Keratinocyte (primary cell): ENCODE results near the gene DMD.

Source experiments
- EZH2 ChIP-seq: IDR thresholded peaks from one replicate; pipeline ENCODE4 v1.6.1; 2012; ENCODE audit warnings: inconsistent platforms, mild to moderate bottlenecking, low read length, moderate library complexity
- TF ChIP-seq, protein P1 (sequence below), 3 experiments: IDR thresholded peaks in 1 of 3; conservative IDR thresholded peaks in 1 of 3; optimal IDR thresholded peaks in 1 of 3; 2 replicates in 2 of 3; 3 replicates in 1 of 3; pipeline versions ENCODE3 to v1.5.1; 2011; ENCODE audit warnings: low read length in 3 of 3, mild to moderate bottlenecking in 3 of 3, moderate library complexity in 2 of 3, control low read depth in 1 of 3, inconsistent platforms in 1 of 3; ENCODE audit not compliant: insufficient read depth in 2 of 3; ENCODE audit errors: extremely low read depth in 1 of 3

DNA sequence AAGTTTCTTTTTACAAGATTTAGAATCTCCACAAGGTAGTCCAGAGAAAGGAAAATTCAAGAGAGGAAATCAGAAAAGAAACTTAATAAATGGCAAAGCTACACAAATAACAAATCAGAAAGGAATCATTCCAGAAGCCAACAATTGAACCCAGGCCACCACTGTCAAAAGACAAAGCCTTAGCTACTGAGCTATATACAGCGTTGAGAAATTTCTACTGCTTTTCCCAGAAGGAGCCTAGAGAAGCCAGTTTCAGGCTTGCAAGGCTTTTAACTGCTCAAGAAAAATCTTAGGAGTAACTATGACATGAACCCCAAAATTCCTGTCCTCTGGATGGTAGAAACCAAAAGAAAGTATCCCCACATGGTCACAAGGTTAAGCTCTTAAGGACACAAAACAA, 129.0 kb downstream of the DMD start:
- TF ChIP-seq, protein P1, sequence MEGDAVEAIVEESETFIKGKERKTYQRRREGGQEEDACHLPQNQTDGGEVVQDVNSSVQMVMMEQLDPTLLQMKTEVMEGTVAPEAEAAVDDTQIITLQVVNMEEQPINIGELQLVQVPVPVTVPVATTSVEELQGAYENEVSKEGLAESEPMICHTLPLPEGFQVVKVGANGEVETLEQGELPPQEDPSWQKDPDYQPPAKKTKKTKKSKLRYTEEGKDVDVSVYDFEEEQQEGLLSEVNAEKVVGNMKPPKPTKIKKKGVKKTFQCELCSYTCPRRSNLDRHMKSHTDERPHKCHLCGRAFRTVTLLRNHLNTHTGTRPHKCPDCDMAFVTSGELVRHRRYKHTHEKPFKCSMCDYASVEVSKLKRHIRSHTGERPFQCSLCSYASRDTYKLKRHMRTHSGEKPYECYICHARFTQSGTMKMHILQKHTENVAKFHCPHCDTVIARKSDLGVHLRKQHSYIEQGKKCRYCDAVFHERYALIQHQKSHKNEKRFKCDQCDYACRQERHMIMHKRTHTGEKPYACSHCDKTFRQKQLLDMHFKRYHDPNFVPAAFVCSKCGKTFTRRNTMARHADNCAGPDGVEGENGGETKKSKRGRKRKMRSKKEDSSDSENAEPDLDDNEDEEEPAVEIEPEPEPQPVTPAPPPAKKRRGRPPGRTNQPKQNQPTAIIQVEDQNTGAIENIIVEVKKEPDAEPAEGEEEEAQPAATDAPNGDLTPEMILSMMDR (optimal IDR thresholded peaks at IDR 0.05 in 1 of 3, IDR thresholded peaks at IDR 0.05 in 1 of 3, conservative IDR thresholded peaks at IDR 0.05 in 1 of 3; ENCODE audit: extremely low read depth in 1 of 3, insufficient read depth in 2 of 3, low read length in 3 of 3) = no peak
- TF ChIP-seq EZH2 = no peak
